Measurements from ENCODE around the gene PSMD6. TPM values are rescaled to one million over a fixed set of nuclear protein-coding genes. Genes with fewer than 3 reads are reported as not detected.

PSMD6 gene
- total RNA-seq, 2 experiments from 2014 or later: 67.2 to 70.1 TPM

DNA sequence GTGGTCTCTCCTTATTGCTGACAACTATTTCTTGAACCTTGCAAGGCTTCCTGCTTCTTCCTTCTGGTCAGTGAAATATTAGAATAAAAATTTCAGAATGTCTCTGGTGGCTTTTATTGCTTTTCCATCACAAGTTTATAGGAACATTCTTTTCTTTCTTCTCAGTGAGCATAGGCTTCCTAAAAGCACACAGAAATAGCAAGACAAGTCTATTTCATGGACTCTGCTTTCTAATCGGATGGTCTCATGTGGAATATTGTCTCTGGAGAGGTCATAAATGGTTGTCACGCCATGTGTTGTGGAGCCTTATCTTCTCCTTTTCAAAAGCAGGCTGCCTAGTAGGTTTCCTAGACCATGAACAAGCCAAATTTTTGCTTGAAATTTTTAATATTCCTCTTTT lies 9.8 kb upstream of the PSMD6 start:
- Mint-ChIP-seq H3K27ac (no peak overlapping the region), H3K4me3 (no peak overlapping the region), H3K4me1 (peaks cover 7% of the 10 kb centered on the region), H3K9me3 (peaks cover 3% of the 10 kb centered on the region), H3K36me3 (no peaks in the 10 kb centered on the region), H3K27me3 (peaks cover 26% of the 10 kb centered on the region)
- ATAC-seq (ENCODE audit: low read depth) (no peak), DNase-seq (no peak)
- POLR2A ChIA-PET: no interaction called here

GRCh38 chr3:64031540-64032508 lies 8.5 kb upstream of the PSMD6 start:
- POLR2A ChIA-PET: interaction anchor here (1.3 kb wide), 1 partner anchor 452 kb away, joined by 3 read pairs; no protein-coding TSS in a partner anchor
- Mint-ChIP-seq H3K9me3 (peaks cover 3% of the 10 kb centered on the region), H3K4me3 (no peak overlapping the region), H3K27ac (no peak overlapping the region), H3K4me1 (peaks cover 7% of the 10 kb centered on the region), H3K36me3 (no peaks in the 10 kb centered on the region), H3K27me3 (peaks cover 33% of the 10 kb centered on the region)
- DNase-seq (no peak), ATAC-seq (ENCODE audit: low read depth) (no peak)

DNA sequence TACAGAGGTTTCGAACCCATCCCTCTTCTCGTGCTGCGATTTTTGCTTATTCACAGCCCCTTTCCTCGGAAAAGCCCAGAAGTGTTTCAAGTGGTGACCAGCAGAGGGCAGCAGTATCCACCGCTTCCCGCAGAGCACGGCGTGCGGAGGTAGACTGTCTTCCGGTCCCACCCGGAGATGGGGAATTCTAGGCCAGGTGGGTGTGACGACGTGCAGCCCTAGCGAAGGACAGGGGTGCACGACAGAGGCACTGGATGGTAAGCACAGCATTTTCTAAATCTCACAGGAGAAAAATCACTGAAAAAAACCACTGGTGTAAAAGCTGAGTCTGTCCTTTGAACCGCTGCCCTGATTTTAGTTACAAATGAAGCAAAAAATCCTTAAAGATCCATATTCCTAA lies 7.4 kb upstream of the PSMD6 start:
- Mint-ChIP-seq H3K4me3 (peak overlapping the region; percentile 79), H3K27me3 (peaks cover 33% of the 10 kb centered on the region), H3K27ac (peak overlapping the region; percentile 49), H3K4me1 (peaks cover 7% of the 10 kb centered on the region), H3K36me3 (no peaks in the 10 kb centered on the region), H3K9me3 (peaks cover 3% of the 10 kb centered on the region)
- POLR2A ChIA-PET: interaction anchor here (1.3 kb wide), 1 partner anchor 453 kb away, joined by 3 read pairs; no protein-coding TSS in a partner anchor
- ATAC-seq (ENCODE audit: low read depth): peak; percentile 82
- peak; percentile 68 for DNase-seq

DNA sequence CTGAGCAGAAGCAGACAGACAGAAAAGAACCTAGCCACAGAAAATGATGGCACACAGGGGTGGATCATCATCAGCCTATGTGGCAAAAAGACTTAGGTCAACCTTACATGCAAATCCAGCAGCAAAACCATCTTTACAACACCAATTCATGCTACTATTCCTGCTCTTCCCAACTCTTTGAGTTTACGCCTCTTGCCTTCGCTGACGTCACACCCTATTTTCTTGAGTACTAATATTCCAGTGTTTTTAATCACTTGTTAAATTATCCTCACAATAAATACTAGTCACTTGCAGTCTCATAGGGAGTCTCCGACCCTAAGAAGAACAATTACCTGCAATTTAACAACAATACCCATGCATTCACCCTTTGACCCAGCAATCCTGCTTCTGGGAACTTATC lies 6.0 kb upstream of the PSMD6 start:
- POLR2A ChIA-PET: no interaction called here
- Mint-ChIP-seq H3K27ac (no peak overlapping the region), H3K4me3 (no peak overlapping the region), H3K27me3 (peaks cover 26% of the 10 kb centered on the region), H3K4me1 (peaks cover 6% of the 10 kb centered on the region), H3K36me3 (no peaks in the 10 kb centered on the region), H3K9me3 (peaks cover 2% of the 10 kb centered on the region)
- ATAC-seq (ENCODE audit: low read depth): no peak
- DNase-seq: no peak

GRCh38 chr3:64028754-64029153 lies 5.5 kb upstream of the PSMD6 start:
- Mint-ChIP-seq H3K27me3 (peaks cover 26% of the 10 kb centered on the region), H3K9me3 (no peaks in the 10 kb centered on the region), H3K36me3 (no peaks in the 10 kb centered on the region), H3K27ac (no peak overlapping the region), H3K4me3 (no peak overlapping the region), H3K4me1 (peaks cover 8% of the 10 kb centered on the region)
- ATAC-seq (ENCODE audit: low read depth) (no peak), DNase-seq (no peak)
- POLR2A ChIA-PET: no interaction called here

DNA sequence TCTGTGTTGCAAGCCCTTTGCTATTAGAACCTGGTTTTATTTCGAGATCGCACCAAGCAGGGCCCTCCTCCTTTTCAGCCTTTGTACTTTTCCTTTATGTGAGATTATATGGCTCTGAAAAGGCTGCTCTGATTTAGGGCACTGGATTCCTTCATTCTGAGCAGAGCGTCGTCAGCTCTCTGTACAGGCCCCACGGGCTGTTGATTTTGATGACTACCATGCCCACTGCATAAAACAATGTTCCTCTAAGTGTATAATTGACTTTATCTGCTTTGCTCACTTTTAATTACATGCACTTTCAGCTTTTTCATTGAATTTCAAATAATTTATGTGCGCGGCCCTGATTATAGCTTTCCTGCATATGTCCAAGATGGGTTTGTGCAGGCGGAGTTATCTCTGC lies 4.4 kb upstream of the PSMD6 start:
- H3K4me3 Mint-ChIP-seq: no peak overlapping the region

DNA sequence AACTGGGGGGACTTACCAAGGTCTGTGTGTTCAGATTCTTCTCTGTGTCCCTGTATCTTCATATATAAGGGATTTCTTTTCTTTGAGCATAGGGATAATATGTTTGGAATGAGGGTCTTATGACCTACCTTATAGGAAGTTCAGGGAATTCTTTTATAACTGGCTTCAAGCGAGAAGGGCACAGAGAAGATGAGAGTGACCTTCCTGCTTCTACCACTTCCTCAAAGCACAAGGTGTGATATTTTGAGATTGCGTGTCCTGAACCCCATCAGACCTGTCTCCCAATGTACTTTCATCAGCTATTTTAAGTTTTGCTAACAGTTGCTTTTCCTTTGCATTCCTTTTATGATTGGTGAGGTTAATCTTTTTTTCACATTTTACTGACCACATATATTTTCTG lies 3.1 kb upstream of the PSMD6 start:
- Mint-ChIP-seq H3K4me3 (no peak overlapping the region), H3K27ac (no peak overlapping the region), H3K36me3 (peaks cover 6% of the 10 kb centered on the region), H3K27me3 (peaks cover 26% of the 10 kb centered on the region), H3K9me3 (no peaks in the 10 kb centered on the region), H3K4me1 (peaks cover 21% of the 10 kb centered on the region)
- DNase-seq (no peak), ATAC-seq (ENCODE audit: low read depth) (no peak)
- POLR2A ChIA-PET: no interaction called here

More for the DNA sequence above, 4.4 kb upstream of the PSMD6 start:
- Mint-ChIP-seq H3K27ac (no peak overlapping the region), H3K4me1 (peaks cover 11% of the 10 kb centered on the region), H3K9me3 (no peaks in the 10 kb centered on the region), H3K36me3 (no peaks in the 10 kb centered on the region), H3K27me3 (peaks cover 26% of the 10 kb centered on the region)
- POLR2A ChIA-PET: no interaction called here
- DNase-seq: no peak
- no peak for ATAC-seq (ENCODE audit: low read depth)

DNA sequence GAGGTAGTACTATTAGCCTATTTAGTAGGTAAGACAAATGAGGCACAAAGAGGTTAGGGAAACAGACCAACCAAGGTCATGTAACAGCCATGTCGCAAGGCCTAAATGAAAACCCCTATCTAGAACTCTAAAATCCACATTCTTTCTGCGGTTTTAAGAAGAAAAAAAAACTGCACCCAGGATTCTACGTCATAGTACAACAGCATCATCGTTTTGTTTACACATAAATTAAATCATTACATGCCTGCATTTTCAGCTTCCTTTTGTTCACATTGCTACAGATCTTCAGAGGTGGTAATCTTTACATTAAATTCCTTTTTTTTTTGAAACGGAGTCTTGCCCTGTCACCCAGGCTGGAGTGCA lies 548 bp upstream of the PSMD6 start:
- peaks cover 9% of the 10 kb centered on the region for H3K36me3 Mint-ChIP-seq
- H3K27ac Mint-ChIP-seq: peak overlapping the region; percentile 73
- H3K4me1 Mint-ChIP-seq: peaks cover 21% of the 10 kb centered on the region
- ATAC-seq (ENCODE audit: low read depth): no peak
- H3K9me3 Mint-ChIP-seq: no peaks in the 10 kb centered on the region
- H3K27me3 Mint-ChIP-seq: peaks cover 15% of the 10 kb centered on the region
- no peak for DNase-seq
- peak overlapping the region; percentile 78 for H3K4me3 Mint-ChIP-seq
- POLR2A ChIA-PET: interaction anchor here (1.0 to 1.8 kb wide), 3 partner anchors 56 to 161 kb away, joined by 3 to 11 read pairs (median 5); partner anchors contain the start of genes ATXN7 and THOC7

DNA sequence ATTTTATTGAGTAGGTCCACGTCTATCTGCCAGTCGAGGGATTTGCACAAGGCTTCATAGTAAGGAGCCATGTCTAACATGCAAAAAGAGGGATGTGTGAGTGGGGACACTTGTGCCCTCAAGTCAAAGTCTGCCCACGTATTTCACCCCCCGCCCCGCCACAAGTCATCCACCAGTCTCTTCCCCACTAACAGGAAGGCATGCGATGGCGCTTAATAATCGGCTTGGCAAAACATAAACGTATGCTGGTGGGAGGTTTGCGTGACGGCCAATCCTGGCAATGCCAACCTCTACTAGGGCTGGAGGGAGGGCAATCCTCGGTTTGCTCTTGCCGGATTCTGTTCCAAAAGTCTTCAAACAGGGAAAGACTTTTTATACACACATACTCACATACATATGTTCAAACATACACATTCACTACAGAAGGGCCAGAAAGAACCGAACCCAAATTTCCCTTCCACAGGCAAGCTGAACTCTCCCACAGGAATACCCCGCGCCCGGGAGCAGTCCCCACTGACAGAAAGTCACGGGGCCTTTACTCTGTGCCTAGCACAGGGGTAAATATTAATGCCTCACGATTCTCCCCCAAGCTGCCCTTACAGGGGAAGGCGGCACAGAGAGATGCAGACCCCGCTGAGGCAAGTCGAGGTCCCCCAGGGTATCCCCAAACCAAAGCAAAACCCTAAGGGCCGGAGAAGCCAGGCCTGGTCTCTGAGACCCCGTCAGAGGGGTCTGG lies 675 bp downstream of the PSMD6 start:
- peaks cover 24% of the 10 kb centered on the region for H3K4me1 Mint-ChIP-seq
- H3K4me3 Mint-ChIP-seq: peak overlapping the region; percentile 78
- POLR2A ChIA-PET: interaction anchor here (0.9 to 1.8 kb wide), 3 partner anchors 54 to 159 kb away, joined by 3 to 11 read pairs (median 5); partner anchors contain the start of genes ATXN7 and THOC7
- peaks cover 13% of the 10 kb centered on the region for H3K36me3 Mint-ChIP-seq
- ATAC-seq (ENCODE audit: low read depth) (peak; percentile 7), DNase-seq (peak; percentile 30)
- H3K27ac Mint-ChIP-seq: peak overlapping the region; percentile 73
- peaks cover 4% of the 10 kb centered on the region for H3K27me3 Mint-ChIP-seq
- no peaks in the 10 kb centered on the region for H3K9me3 Mint-ChIP-seq

DNA sequence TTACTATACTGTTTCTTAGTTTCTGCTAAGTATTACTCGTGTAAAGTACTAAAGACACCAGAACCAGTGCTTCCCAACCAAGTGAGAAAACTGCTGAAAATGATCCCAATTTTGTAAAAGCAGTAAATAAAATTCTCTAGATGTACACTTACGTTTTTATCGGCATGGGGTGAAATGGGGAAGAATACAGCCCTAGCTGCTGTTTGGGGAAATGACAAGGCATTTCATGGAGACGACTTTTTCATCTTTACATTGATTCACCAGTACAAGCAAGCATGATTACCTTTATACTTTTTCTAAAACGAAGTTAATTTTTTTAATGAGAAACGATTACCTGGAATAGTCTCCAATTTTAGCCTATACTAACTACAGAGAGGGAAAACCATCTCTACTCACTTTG lies 1.4 kb downstream of the PSMD6 start:
- H3K4me1 Mint-ChIP-seq: peaks cover 26% of the 10 kb centered on the region
- H3K27me3 Mint-ChIP-seq: peaks cover 2% of the 10 kb centered on the region
- ATAC-seq (ENCODE audit: low read depth): no peak
- H3K9me3 Mint-ChIP-seq: no peaks in the 10 kb centered on the region
- peak overlapping the region; percentile 73 for H3K27ac Mint-ChIP-seq
- H3K36me3 Mint-ChIP-seq: peaks cover 13% of the 10 kb centered on the region
- DNase-seq: no peak
- H3K4me3 Mint-ChIP-seq: peak overlapping the region; percentile 78
- POLR2A ChIA-PET: no interaction called here

DNA sequence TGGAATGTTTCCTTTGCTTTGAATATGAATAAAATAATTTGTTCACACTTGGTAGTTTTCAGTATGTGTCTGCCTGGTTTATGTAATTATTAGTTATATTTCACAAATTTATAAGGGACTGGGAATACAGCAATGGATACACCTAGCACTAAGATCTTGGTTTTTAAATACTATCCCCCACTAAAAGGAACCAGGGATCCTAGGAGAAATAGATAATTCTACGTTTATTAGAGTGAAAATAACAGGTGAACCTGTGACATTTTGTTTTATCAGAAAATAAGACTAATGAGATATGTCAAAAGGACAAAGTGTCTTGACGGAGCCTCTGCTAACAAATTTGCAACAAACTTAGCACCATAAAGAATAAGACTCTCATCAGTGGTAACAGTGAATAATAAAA lies 3.4 kb downstream of the PSMD6 start:
- Mint-ChIP-seq H3K27ac (no peak overlapping the region), H3K36me3 (peaks cover 15% of the 10 kb centered on the region), H3K4me3 (no peak overlapping the region), H3K27me3 (no peaks in the 10 kb centered on the region), H3K9me3 (no peaks in the 10 kb centered on the region), H3K4me1 (peaks cover 26% of the 10 kb centered on the region)
- DNase-seq: no peak
- POLR2A ChIA-PET: no interaction called here
- no peak for ATAC-seq (ENCODE audit: low read depth)

- no peak for ATAC-seq (ENCODE audit: low read depth)
- Mint-ChIP-seq H3K4me3 (no peak overlapping the region), H3K9me3 (no peaks in the 10 kb centered on the region), H3K4me1 (peaks cover 26% of the 10 kb centered on the region), H3K27me3 (no peaks in the 10 kb centered on the region), H3K27ac (no peak overlapping the region), H3K36me3 (peaks cover 21% of the 10 kb centered on the region)
- DNase-seq: no peak
- POLR2A ChIA-PET: no interaction called here
Measured at GRCh38 chr3:64019271-64019670, 4.0 kb downstream of the PSMD6 start.

DNA sequence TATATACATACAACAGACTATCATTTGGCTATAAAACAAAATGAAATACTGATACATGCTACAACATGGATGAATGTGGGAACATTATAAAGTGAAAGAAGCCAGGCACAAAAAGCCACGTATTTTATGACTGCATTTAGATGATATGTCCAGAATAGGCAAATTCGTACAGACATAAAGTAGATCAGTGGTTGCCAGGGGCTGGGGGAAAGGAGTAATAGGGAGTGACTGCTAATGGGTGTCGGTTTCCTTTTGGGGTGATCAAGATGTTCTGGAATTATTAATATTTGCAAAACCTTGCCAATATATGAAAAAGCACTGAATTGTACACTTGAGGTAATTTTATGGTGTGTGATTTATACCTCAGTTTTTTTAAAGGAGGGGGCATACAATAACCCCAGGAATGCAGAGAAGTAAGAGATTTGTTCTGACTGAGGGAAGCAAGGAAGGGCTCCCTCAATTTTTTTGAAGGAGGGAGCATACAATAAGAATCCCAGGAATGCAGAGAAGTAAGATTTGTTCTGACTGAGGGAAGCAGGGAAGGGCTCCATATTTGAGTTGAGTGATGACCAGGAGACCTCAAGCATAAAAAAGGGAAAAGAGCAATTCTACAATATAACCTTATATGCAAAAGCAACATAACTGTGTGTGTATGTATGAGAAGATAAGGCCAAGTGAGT lies 6.2 kb downstream of the PSMD6 start:
- Mint-ChIP-seq H3K36me3 (peaks cover 35% of the 10 kb centered on the region), H3K4me1 (peaks cover 18% of the 10 kb centered on the region), H3K4me3 (no peak overlapping the region), H3K27ac (no peak overlapping the region), H3K27me3 (no peaks in the 10 kb centered on the region), H3K9me3 (no peaks in the 10 kb centered on the region)
- ATAC-seq (ENCODE audit: low read depth): no peak
- POLR2A ChIA-PET: no interaction called here
- no peak for DNase-seq

Measured in activated naive CD8-positive, alpha-beta T cell treated with anti-CD3 and anti-CD28 coated beads, Interleukin-2, amount 10 ng/mL, durations not matched to agents 7 days and 5 days (primary cell).